ENCODE data around the gene TRERF1.
"Not testable (repeated sequence)": the region's sequence is repeated elsewhere in the genome, so short reads cannot be mapped to it uniquely, and the experiment has no call there.

TRERF1 gene

GRCh38 chr6:42331019-42331418 lies 120.7 kb downstream of the TRERF1 start:
- no peak for DNase-seq (ENCODE audit: low spot score)
- Histone ChIP-seq H3K27ac (no peak overlapping the region), H3K4me3 (no peak overlapping the region)
- TF ChIP-seq CTCF (IDR thresholded peaks at IDR 0.05), result no peak

GRCh38 chr6:42326248-42326647 lies 125.5 kb downstream of the TRERF1 start:
- no peak overlapping the region for H3K4me3 ChIP-seq
- H3K27ac ChIP-seq, result no peak overlapping the region
- no peak for DNase-seq (ENCODE audit: low spot score)
- no peak for TF ChIP-seq CTCF (IDR thresholded peaks at IDR 0.05)

- H3K27ac ChIP-seq; H3K4me3 ChIP-seq; DNase-seq (ENCODE audit: low spot score): not testable (repeated sequence)
Measured at GRCh38 chr6:42324656-42325324, 126.9 kb downstream of the TRERF1 start.

- DNase-seq (ENCODE audit: low spot score), result no peak
- no peak for TF ChIP-seq CTCF (IDR thresholded peaks at IDR 0.05)
Measured at GRCh38 chr6:42322676-42323075, 129.1 kb downstream of the TRERF1 start.

GRCh38 chr6:42321976-42322375 lies 129.8 kb downstream of the TRERF1 start:
- H3K4me3 ChIP-seq, result no peak overlapping the region
- TF ChIP-seq CTCF (IDR thresholded peaks at IDR 0.05), result no peak
- no peak overlapping the region for H3K27ac ChIP-seq
- no peak for DNase-seq (ENCODE audit: low spot score)

More at GRCh38 chr6:42322676-42323075, 129.1 kb downstream of the TRERF1 start:
- Histone ChIP-seq H3K27ac (no peak overlapping the region), H3K4me3 (no peak overlapping the region)

- DNase-seq (ENCODE audit: low spot score), result no peak
- Histone ChIP-seq H3K4me3 (no peak overlapping the region), H3K27ac (no peak overlapping the region)
- no peak for TF ChIP-seq CTCF (IDR thresholded peaks at IDR 0.05)
Measured at GRCh38 chr6:42320762-42321161, 131.0 kb downstream of the TRERF1 start.

- TF ChIP-seq CTCF (IDR thresholded peaks at IDR 0.05), result no peak
- no peak for DNase-seq (ENCODE audit: low spot score)
- Histone ChIP-seq H3K4me3 (no peak overlapping the region), H3K27ac (no peak overlapping the region)
Measured at GRCh38 chr6:42318480-42318879, 133.2 kb downstream of the TRERF1 start.
